Neural cell (in vitro differentiated cells): Measurements from ENCODE around the gene IQCK.

Source experiments
- CTCF ChIP-seq: fragments of 450-650 bp; IDR thresholded peaks from 2 replicates; pipeline ENCODE4 v1.5.1; 2014; ENCODE audit warnings: antibody characterized with exemption, mild to moderate bottlenecking, moderate library complexity; ENCODE audit not compliant: poor library complexity, severe bottlenecking
- EP300 ChIP-seq: fragments of 450-650 bp; conservative IDR thresholded peaks from 2 replicates; pipeline ENCODE4 v1.6.1; 2014; ENCODE audit warnings: antibody characterized with exemption, mild to moderate bottlenecking, moderate library complexity; ENCODE audit not compliant: poor library complexity, severe bottlenecking
- EZH2 ChIP-seq: fragments of 200-600, 300-800 bp; shearing (Covaris generic), sonication (generic); IDR thresholded peaks from 2 replicates; pipeline ENCODE4 v1.6.1; 2014; ENCODE audit warnings: antibody characterized with exemption, low read length, borderline replicate concordance, mild to moderate bottlenecking; ENCODE audit not compliant: insufficient read depth, poor library complexity, severe bottlenecking
- POLR2AphosphoS5 ChIP-seq: IDR thresholded peaks from 2 replicates; pipeline ENCODE4 v1.6.1; 2012
- RAD21 ChIP-seq: fragments of 450-650 bp; conservative IDR thresholded peaks from 2 replicates; pipeline ENCODE4 v1.6.1; 2014; ENCODE audit warnings: antibody characterized with exemption, mild to moderate bottlenecking, moderate library complexity
- REST ChIP-seq: IDR thresholded peaks from 2 replicates; pipeline ENCODE4 v1.6.1; 2012; ENCODE audit warnings: borderline replicate concordance
- SMC3 ChIP-seq: fragments of 450-650 bp; conservative IDR thresholded peaks from 2 replicates; pipeline ENCODE4 v1.6.1; 2014; ENCODE audit warnings: antibody characterized with exemption, mild to moderate bottlenecking, moderate library complexity; ENCODE audit not compliant: poor library complexity
- TAF1 ChIP-seq: IDR thresholded peaks from 2 replicates; pipeline ENCODE4 v1.6.1; 2012; ENCODE audit warnings: low read depth

GRCh38 chr16:19884611-19885450 lies 166.8 kb downstream of the IQCK start, which contains the start of gene GPRC5B:
- TF ChIP-seq CTCF (peak; percentile 34), TAF1 (no peak), REST (no peak), SMC3 (peak; percentile 36), EP300 (no peak), POLR2AphosphoS5 (peak; percentile 28), EZH2 (no peak), RAD21 (peak; percentile 42)
